CMK (cell line): Measurements from ENCODE around the gene CEACAM16.
"Not testable (repeated sequence)": the region's sequence is repeated elsewhere in the genome, so short reads cannot be mapped to it uniquely, and the experiment has no call there.

Source experiments
- DNase-seq: peaks from one replicate; pipeline ENCODE4 v3.0.0-alpha.2; 2010; ENCODE audit warnings: low read depth

The CEACAM16 gene

DNA sequence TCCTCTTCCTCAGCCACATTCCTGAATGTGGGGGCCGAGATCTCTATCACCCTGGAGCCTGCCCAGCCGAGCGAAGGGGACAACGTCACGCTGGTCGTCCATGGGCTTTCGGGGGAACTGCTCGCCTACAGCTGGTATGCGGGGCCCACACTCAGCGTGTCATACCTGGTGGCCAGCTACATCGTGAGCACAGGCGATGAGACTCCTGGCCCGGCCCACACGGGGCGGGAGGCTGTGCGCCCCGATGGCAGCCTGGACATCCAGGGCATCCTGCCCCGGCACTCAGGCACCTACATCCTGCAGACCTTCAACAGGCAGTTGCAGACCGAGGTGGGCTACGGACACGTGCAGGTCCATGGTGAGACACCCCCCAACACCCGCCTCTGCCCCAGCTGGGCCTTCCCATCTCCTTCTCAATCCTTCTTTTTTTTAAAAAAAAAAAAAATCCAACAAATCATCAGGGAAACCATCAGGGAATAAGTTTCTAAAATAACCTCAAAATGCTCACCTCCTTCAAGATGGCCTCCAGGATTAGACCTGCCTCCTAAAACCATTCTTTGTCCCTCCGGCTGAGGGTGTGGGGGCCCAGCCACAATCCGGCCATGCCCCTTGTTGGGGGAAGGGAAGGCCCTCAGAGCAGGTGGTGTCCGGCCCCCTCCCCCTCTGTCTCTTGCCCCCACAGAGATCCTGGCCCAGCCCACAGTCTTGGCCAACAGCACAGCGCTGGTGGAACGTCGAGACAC is 4.6 kb downstream of the CEACAM16 start:
- DNase-seq = no peak

DNA sequence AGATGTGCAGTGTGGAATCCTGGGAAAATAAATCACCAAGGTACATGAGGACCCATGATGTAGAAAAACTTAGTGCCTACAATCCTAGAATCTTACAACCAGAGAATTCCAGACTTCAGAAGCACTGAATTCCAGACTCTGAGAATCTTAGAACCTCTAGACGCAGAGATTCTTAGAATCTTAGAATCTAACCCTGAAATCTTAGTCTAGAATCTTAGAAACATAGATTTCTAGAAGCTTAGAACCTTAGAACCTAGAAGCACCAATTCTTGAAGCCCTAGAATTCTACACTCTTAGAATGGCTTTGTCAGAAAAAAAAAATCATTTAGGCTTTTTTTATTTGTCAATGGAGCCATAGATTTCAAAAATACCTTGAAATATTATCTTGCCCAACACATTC is 6.0 kb downstream of the CEACAM16 start:
- no peak for DNase-seq

DNA sequence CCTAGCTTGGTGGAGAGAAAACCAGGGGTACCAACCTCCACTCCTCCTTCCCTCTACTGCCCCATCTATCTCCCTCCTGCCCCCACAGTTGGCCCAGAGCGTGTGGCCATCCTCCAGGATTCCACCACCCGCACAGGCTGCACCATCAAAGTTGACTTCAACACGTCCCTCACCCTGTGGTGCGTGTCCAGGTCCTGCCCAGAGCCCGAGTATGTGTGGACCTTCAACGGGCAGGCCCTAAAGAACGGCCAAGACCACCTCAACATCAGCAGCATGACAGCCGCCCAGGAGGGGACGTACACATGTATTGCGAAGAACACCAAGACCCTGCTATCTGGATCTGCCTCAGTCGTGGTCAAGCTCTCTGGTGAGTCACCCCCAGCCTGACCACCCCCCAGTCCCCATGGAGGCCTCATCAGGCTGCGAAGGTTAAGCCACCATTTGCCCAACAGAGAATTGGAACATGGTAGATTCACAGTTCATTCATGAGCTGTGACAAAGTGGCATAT is 6.6 kb downstream of the CEACAM16 start:
- DNase-seq = no peak

DNA sequence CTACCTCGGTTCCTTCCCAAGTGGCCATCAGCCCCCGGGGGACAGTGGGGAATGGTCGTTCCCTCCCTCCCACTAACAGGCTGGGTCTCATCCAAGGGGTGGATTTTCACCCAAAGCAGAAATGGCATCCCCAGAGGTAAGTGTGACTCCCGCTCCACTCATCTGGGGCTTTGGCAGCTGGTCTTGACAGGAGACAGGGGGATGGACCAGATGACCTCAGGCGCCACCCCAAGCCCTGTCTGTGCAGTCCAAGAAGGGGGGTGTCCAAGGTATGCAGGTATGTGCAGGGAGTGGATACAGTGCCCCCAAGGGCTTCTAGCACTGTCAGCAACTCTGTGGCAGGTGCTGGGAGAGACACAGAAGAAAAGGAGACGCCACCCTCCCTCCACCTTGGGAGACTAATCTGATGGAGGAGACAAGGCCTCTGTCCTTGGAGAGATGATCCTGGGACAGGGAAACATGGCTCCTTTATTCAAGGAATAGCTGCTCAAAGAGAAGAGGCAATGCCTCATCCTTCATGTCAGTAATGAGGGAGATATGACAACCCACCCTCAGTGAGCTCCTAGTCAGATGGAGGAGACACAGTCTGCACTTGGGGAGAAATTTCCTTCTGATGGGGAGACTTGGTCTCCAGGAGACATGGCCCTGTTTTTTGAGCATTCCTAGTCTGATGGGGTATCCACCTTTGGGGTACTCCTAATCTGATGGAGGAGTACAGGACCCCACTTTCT is 7.7 kb downstream of the CEACAM16 start:
- DNase-seq = no peak

DNA sequence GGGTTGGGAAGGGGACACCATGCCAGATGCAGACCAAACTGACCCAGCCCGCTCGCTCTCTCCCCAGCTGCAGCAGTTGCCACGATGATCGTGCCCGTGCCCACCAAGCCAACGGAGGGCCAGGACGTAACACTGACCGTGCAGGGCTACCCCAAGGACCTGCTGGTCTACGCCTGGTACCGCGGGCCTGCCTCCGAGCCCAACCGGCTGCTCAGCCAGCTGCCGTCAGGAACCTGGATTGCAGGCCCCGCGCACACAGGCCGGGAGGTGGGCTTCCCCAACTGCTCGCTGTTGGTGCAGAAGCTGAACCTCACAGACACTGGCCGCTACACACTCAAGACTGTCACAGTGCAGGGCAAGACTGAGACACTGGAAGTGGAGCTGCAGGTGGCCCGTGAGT is 8.8 kb downstream of the CEACAM16 start:
- DNase-seq = no peak

DNA sequence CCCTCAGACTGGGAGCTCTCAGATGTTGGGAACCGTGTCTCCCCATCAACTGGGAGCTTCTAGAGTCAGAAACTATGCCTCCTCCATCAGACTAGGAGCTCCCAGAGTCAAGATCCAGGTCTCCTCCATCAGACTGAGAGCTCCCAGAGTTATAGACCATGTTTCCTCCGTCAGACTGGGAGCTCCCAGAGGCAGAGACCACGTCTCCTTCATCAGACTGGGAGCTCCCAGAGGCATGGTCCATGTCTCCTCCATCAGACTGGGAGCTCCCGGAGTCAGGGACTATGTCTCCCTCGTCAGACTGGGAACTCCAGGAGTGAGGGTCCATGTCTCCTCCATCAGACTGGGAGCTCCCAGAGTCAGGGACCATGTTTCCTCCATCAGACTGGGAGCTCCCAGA is 10.0 kb downstream of the CEACAM16 start:
- no peak for DNase-seq

DNA sequence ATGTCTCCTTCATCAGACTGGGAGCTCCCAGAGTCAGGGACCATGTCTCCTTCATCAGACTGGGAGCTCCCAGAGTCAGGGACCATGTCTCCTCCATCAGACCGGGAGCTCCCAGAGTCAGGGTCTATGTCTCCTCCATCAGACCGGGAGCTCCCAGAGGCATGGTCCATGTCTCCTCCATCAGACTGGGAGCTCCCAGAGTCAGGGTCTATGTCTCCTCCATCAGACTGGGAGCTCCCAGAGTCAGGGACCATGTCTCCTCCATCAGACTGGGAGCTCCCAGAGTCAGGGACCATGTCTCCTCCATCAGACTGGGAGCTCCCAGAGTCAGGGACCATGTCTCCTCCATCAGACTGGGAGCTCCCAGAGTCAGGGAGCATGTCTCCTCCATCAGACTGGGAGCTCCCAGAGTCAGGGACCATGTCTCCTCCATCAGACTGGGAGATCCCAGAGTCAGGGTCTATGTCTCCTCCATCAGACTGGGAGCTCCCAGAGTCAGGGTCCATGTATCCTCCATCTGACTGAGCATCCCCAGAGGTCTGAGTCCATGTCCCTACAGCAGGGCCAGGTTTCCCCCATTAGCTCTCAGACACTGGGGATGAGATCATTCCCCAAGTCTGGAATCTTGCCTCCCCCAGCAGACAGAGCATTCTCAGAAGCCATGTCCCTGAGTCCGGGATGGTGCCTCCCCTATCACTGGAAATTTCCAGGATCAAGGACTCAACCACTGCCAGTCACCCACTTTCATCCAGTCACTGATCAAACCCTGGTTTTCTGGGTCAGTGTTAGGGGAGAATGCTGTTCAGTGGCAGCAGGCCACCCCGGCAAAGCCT is 10.7 kb downstream of the CEACAM16 start:
- DNase-seq = not testable (repeated sequence)

DNA sequence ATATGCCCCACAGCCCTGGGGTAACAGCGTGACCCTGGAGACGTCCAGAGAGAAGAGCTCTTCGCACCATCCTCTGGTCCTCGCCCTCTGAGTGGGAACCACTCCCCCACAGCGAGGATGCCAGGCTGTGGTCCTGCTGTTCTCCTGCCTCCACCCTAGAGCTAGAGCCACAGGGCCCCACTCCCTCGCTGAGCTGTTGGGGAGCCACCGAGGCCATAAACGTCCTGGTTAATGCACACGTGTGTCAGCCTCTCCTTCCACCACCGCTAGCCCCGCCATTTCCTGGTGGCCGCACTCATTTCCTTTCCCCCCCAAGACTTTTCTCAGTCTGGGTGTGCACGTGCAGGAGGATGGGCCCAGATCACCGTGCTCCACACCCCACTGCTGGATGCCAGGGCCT is 11.5 kb downstream of the CEACAM16 start:
- no peak for DNase-seq

DNA sequence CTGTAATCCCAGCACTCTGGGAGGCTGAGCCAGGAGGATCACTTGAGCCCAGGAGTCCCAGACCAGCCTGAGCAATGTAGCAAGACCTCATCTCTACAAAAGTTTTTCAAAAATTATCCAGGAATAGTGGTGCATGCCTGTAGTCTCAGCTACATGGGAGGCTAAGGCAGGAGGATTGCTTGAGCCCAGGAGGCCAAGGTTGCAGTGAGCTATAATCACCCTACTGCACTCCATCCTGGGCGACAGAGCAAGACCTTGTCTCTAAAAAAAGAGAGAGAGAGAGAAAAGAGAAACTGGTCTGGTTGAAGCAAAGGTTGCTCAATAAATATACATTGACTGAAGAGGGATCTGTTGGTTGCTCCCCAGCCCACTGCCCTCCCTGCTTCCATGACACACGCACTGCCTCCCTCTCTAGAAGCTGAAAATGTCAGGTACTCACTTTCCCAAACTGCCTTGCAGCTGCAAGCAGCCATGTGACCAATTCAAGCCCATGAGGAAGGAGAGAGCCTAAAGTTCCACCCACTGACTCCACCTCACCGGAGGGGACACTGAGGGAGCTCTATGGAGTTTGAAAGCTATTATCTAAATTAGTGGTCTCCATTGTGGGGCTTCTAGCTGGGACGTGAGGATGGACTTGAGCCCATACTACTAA is 14.0 kb downstream of the CEACAM16 start:
- DNase-seq = no peak

DNA sequence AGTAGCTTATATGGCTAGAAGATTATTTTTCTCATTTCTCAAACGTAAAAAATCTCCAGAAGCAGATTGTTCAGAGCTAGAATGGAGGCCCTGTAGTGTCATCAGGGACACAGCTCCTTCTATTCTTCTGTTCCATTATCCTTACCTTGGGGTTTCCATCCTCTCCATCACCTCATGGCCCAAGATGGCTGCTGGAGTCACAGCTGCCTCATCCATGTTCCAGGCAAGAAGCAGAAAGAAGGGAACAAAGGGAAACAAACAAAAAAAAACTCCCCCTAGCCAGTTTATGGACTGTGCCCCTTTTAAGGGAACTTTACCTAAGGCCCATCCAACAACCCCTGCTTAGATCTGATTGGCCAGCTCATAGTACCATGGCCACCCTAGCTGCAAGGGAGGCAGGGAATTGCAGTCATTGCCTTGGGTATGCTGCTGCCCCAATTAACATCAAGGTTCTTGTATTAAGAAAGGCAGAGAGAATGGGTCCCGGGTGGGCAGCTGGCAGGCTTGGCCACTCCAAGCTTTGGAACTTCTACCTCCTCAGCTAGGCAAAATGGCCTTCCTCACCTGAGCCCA is 15.7 kb downstream of the CEACAM16 start:
- no peak for DNase-seq

DNA sequence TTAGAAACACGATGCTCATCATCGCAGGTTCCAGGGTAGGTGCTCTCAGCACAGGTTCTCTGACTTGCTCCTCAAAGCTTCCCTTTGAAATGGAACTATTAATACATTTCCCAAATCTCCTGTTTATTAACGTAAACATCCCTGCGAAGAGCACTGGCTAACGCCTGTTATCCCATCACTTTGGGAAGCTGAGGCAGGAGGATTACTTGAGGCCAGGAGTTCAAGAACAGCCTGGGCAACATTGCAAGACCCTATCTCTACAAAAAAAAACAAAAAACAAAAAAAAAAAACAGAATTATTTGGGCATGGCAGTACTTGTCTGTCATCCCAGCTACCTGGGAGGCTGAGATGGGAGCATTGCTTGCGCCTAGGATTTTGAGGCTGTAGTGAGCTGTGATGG is 18.7 kb downstream of the CEACAM16 start:
- DNase-seq = no peak

DNA sequence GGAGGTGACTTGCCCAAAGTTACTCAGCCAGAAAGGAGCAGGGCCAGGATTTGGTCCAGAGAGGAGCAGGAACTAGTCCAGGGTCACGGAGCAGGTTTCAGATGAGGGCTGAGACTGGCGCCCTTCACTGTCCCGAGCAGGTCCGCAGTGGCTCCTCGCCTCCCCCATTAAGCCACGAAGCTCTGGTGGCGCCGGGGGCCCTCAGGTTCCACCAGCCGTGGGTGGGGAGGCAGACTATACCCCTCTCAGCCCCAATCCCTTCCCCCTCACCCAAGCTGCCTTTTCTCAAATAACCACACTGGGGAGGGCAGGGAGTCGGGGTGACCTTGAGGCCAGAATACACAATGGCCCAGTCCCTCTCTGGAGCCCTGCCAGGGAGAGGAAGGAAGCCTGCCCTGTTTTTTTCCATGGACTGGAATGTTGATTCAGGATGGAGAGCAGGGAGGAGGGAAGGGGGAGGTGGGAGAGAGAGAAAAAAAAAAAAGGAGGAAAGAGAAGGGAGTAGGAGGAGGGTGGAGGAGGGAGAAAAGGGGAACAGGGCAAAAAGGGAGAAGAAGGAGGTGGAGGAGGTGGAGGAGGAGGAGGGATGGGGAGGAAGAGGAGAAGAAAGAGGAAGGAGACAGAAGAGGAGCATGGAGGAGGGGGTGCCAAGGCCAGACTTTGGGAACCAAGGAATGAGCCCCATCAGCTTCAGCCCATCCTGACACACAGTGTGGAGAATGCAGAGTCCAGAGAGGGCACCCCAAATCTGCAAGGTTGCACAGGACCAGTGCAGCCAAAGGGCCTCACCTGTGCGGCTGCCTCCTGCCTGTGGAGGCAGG is 19.7 kb downstream of the CEACAM16 start:
- DNase-seq = no peak

DNA sequence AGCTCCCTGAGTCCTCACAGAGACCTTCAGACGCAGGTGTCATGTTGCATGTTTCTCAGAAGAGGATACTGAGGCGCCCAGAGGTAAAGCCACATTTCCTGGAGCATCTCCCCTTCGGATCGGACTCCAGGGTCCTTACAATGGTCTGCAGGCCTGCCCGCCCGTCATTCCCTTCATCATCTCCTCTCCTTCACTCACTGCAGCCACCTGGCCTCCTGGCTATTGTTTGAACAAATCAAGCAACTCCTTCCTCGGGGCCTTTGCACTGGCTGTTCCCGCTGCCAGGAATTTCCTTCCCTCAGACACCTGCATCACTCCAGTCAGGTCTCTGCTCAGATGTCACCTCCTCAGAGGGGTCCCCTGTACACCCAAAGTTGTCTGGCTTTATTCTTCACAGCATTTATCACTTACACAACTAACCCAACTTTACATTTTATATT is 20.3 kb downstream of the CEACAM16 start:
- no peak for DNase-seq

DNA sequence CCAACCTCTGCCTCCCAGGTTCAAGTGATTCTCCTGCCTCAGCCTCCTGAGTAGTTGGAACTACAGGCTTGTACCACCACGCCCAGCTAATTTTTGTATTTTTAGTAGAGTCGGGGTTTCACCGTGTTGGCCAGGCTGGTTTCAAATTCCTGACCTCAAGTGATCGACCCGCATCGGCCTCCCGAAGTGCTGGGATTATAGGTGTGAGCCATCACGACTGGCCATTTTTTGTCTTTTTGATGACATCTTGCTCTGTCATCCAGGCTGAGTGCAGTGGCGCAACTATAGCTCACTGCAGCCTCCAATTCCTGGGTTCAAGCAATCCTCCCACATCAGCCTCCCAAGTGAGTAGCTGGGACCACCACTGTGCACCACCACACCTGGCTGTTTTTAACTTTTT is 21.4 kb downstream of the CEACAM16 start:
- DNase-seq = not testable (repeated sequence)

DNA sequence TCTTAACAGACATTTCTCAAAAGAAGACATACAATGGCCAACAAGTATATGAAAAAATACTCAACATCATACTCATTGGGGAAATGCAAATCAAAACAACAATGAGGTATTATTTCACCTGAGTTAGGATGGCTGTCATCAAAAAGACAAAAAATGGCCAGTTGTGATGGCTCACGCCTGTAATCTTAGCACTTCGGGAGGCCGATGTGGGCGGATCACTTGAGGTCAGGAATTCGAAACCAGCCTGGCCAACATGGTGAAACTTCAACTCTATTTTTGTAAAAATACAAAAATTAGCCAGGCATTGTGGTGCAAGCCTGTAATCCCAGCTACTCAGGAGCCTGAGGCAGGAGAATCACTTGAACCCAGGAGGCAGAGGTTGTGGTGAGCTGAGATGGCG is 22.0 kb downstream of the CEACAM16 start:
- DNase-seq = no peak

DNA sequence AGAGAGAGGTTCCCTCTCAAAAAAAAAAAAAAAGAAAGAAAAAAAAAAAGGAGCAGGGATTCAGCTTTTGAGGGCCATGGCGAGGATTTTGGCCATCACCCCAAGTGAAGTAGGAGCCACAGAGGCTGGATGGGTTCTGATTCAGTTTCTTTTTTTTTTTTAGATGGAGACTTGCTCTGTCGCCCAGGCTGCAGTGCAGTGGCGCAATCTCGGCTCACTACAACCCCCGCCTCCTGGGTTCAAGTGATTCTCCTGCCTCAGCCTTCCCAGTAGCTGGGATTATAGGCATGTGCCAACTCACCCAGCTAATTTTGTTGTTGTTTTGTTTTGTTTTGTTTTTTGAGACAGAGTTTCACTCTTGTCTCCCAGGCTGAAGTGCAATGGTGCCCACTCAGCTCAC is 22.4 kb downstream of the CEACAM16 start:
- DNase-seq = not testable (repeated sequence)

DNA sequence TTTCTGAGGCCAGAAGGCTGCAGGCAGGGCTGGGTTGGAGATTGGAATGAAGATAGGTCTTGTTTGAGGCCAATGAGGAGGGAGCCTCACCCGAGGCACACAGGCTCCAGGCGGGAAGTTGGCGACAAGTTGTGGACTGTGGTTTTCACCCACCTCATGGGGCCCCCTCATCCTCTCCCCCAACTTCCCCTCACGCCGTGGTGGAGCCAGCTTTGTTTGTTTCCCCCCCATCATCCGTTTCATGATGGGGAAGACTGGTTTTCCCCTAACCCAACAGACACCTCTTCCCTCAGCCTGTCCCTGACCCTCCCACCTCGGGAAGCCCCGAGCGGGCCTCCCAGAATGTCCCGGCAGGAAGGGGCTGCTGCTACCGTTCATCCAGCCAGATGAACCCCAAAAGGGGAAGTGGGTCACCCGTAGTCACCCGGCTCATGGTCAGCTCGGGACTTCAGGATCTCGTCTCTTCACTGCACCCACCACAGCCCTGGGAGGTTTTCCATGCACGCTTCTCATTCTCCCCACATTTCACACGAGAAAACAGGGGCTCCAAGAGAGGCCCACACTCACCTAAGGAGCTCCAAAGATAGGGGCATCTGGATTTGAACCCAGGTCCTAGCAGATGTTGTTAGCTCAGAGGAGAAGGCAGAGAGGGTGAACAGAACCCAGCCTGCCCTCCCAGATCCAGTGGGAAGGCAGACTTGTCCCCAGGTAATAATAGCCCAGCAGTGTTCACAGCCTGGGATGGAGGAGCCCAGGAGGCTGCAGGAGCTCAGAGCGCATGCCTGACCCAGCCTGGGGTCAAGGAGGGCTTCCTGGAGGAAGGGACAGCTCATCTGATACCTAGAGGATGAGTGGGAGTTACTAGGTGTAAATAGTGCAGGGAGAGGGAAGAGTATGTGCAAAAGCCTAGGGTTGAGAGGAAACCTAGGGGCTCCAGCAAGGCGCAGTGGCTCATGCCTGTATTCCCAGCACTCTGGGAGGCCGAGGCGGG is 23.5 kb downstream of the CEACAM16 start:
- peak; percentile 95 for DNase-seq

DNA sequence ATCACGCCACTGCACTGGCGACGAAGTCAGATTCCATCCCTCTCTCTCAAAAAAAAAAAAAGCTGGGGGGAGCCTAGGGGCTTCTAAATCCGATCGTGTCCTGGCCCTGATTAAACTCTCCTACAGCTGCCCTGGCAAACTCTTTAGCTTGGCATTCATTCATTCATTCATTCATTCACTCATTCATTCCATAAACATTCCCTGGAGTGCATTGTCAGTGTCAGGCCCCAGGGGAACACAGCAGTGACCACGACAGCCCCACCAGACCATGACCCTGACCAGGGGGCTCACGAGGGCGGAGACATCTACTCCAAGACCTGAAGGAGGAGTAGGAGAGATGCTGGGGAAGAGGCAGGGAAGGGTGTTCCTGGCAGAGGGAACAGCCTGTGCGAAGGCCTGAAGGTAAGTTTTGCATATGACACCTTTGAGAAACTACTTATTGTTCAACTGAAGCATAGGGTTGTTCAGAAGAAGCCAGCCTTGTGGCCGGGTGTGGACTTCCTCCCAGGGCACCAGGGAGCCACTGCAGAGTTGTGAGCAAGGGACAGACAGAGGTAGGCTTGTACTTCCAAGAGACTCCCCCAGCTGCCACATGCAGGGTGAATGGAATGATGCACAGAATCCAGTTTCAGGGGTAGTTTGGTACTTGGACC is 24.5 kb downstream of the CEACAM16 start:
- no peak for DNase-seq

DNA sequence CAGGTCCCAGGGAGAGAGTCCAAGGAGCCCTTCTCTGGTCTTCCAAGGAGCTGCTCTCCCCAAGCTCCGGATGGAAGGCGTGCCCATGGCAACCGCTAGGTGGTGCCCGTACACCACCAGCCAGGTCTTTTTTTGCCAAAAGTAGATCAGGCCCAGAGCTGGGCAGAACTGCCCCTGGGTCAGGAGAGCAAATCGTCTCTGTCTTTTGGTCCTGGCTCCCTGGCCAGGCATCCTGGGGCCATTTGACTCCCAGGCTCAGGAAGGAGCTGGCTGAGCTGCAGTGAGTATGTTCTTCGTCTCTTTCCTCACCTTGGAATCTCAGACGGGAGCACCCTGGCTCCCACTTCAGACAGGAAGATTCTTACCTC is 25.0 kb downstream of the CEACAM16 start:
- no peak for DNase-seq
